Measurements from ENCODE around the gene TRIM75.
"Not testable (repeated sequence)": the region's sequence is repeated elsewhere in the genome, so short reads cannot be mapped to it uniquely, and the experiment has no call there.

DNA sequence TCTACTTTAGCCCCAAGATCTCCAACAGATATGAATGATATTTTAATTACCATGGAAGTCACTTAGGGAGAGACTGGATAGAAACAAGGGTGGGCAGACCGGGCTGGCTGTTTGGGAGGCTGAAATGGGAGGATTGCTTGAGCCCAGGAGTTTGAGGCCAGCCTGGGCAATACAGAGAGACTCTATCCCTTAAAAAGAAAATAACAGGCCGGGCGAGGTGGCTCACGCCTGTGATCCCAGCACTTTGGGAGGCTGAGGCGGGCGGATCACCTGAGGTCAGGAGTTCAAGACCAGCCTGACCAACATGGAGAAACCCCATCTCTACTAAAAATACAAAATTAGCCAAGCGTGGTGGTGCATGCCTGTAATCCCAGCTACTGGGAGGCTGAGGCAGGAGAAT, 31.1 kb downstream of the TRIM75 start:
- TF ChIP-seq, protein P1, sequence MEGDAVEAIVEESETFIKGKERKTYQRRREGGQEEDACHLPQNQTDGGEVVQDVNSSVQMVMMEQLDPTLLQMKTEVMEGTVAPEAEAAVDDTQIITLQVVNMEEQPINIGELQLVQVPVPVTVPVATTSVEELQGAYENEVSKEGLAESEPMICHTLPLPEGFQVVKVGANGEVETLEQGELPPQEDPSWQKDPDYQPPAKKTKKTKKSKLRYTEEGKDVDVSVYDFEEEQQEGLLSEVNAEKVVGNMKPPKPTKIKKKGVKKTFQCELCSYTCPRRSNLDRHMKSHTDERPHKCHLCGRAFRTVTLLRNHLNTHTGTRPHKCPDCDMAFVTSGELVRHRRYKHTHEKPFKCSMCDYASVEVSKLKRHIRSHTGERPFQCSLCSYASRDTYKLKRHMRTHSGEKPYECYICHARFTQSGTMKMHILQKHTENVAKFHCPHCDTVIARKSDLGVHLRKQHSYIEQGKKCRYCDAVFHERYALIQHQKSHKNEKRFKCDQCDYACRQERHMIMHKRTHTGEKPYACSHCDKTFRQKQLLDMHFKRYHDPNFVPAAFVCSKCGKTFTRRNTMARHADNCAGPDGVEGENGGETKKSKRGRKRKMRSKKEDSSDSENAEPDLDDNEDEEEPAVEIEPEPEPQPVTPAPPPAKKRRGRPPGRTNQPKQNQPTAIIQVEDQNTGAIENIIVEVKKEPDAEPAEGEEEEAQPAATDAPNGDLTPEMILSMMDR (IDR thresholded peaks at IDR 0.05; ENCODE audit: insufficient read depth, low read depth, low read length) = not testable (repeated sequence)
- not testable (repeated sequence) for TF ChIP-seq EZH2 (IDR thresholded peaks at IDR 0.05; ENCODE audit: insufficient read depth, low read length)
